Astrocyte (in vitro differentiated cells and primary cell): ENCODE data around the gene BCAN.

Experiments
- EZH2 ChIP-seq: IDR thresholded peaks from 2 replicates; pipeline ENCODE4 v1.6.1; 2012; ENCODE audit warnings: mild to moderate bottlenecking, low read length, inconsistent platforms; ENCODE audit not compliant: insufficient read depth
- TF ChIP-seq, protein P1 (sequence below): IDR thresholded peaks from 2 replicates; pipeline ENCODE4 v1.5.1; 2011; ENCODE audit warnings: low read depth, mild to moderate bottlenecking, inconsistent platforms, low read length, moderate library complexity; ENCODE audit not compliant: insufficient read depth

DNA sequence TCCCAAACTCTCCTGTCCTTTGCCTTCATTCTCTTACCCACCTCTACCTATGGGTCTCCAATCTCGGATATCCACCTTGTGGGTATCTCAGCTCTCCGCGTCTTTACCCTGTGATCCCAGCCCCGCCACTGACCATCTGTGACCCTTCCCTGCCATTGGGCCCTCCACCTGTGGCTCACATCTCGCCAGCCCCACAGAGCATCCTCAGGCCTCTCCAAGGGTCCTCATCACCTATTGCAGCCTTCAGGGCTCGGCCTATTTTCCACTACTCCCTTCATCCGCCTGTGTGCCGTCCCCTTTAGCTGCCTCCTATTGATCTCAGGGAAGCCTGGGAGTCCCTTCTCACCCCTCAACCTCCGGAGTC, 11.1 kb downstream of the BCAN start:
- TF ChIP-seq, protein P1, sequence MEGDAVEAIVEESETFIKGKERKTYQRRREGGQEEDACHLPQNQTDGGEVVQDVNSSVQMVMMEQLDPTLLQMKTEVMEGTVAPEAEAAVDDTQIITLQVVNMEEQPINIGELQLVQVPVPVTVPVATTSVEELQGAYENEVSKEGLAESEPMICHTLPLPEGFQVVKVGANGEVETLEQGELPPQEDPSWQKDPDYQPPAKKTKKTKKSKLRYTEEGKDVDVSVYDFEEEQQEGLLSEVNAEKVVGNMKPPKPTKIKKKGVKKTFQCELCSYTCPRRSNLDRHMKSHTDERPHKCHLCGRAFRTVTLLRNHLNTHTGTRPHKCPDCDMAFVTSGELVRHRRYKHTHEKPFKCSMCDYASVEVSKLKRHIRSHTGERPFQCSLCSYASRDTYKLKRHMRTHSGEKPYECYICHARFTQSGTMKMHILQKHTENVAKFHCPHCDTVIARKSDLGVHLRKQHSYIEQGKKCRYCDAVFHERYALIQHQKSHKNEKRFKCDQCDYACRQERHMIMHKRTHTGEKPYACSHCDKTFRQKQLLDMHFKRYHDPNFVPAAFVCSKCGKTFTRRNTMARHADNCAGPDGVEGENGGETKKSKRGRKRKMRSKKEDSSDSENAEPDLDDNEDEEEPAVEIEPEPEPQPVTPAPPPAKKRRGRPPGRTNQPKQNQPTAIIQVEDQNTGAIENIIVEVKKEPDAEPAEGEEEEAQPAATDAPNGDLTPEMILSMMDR: no peak
- no peak for TF ChIP-seq EZH2
